ENCODE results near the gene RNF208.
A peak's percentile ranks its signal among the peaks of the same experiment; 100 is the strongest.
"Not testable (repeated sequence)": the region's sequence is repeated elsewhere in the genome, so short reads cannot be mapped to it uniquely, and the experiment has no call there.

RNF208 gene, protein sequence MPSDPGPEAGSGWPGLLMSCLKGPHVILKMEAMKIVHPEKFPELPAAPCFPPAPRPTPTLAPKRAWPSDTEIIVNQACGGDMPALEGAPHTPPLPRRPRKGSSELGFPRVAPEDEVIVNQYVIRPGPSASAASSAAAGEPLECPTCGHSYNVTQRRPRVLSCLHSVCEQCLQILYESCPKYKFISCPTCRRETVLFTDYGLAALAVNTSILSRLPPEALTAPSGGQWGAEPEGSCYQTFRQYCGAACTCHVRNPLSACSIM

DNA sequence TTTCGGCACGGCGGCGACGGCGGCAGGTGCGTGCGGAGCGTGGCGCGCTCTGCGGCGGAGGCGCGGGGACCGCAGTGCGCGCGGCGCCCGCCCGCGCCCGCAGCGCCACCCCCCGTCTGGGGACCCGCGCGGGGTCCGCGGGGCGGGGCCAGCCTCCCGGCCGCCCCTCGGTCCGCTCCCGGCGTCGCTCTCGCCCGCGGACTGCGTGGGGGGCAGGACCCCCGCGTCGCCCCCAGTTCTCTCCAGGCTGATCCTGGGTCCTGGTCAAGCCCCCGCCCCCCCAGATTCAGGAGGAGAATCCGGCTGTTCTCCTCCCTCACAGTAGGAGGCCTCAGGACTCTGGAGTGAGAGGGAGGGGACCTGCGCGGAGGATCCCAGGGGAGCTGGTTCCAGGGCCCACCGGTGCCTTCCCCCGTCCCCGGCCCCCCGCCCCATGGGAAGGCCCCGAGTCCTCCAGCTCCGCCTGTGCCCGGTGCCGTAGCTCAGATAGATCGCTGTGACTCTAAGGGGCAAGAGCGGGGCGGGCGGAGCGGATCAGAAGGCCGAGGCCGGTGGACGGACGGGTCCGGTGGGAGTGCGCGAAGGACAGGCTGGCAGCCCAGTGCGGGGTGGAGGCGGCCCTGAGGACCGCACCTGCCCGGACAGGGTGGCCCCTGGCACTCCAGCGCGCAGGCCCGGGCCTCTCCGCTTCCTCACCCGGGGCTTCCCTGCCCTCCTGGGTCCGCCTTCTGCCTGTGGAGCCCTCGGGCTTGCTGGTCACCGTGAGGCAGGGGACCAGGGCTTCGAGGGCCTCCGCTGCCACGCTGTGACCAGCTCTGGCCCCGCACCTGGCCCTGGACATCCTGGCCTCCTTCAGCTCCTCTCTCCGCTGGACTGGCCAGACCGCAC lies at the start of gene RNF208:
Gene RNF208, minus strand, starts transcription at position 51 of the 888 bp plus-strand sequence. CDS start 1,028 bp downstream, outside the sequence.
- peak in 2 of 10 donors; percentile 23 to 88 for DNase-seq
- intact Hi-C loops (cut with DNase I) = loop anchor here (2.0 kb wide), 1 partner anchor 34 kb away; the partner anchor contains the start of genes ANAPC2 and SSNA1

DNA sequence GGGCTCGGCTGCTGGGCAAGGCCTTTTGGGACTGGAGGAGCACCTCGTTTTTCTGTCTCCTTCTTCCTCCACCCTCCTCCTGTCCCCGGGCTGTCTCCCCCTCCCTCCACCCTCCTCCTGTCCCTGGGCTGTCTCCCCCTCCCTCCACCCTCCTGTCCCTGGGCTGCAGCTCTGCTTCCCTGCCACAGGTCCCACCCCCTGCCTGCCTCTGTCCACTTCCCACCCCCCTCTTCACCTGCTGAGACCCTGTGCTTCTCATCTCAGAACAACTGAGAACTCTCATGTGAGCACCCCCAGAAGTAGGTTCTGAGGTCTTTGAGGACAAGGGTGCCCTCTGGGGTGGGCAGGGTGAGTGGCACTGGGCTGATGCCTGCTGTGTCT lies 49.6 kb upstream of the RNF208 start:
- intact Hi-C loops (cut with DNase I) = no loop called here
- DNase-seq = no peak

DNA sequence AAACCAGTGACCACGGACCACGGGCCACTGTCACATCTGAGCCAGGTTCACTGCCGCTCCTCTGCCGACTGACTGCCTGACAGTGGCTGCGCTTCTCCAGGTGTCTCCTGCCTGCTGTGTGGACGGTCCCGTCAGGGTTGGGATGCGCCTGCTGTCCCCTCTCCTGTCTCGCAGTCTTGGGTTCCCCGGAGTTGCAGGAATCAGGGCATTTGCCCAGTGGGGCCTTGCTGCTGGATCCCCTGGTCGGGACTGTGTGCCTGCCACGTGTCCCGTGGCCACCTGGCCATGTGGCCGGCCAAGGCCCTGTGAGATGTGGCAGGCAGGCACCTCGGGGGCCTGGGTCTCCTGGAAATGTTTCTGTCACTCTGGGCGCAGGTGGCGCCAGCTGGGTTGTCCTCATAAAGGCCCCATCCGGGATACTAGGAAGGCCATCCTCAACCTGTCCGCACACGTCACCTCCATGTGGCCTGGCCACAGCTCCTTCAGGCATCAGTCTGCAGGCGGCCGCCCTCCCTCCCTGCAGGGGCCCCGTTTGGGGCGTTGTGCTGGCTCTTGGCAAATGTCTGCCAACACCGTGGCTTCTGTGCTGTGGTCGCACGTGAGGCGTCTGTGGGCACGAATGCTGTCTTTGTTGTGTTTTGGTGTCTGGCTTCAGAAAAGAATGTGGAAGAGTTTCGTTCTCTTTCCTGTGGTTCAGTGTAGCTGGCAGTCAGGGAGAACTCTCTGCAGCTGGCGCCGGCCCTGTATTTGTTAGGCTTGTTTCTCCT lies 49.1 kb upstream of the RNF208 start:
- peak in 1 of 10 donors; percentile 79 for DNase-seq
- intact Hi-C loops (cut with DNase I) = no loop called here

DNA sequence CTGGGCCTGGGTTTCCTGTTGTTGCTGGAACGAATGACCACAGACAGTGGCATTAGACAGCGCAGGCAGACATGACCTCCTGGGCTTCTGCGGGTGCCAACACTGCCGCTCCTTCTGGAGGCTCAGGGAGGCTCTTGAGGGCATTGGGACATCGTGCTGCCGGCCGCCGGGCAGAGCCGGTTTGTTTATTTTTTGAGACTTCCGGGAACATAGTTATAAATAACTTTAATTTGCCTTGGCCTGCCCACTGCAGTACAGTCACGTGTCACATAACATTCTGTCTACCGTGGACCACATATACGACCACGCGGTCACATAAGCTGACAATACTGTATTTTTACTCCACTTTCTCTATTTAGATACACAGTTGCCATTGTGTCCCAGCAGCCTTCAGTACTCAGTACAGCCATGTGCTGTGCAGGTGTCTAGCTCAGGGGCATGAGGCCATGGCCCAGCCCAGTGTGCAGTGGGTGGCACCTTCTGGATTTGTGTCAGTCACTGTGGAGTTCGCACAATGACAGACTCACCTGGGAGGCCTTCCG lies 47.3 kb upstream of the RNF208 start:
- DNase-seq = peak in 1 of 10 donors; percentile 72
- intact Hi-C loops (cut with DNase I) = no loop called here

DNA sequence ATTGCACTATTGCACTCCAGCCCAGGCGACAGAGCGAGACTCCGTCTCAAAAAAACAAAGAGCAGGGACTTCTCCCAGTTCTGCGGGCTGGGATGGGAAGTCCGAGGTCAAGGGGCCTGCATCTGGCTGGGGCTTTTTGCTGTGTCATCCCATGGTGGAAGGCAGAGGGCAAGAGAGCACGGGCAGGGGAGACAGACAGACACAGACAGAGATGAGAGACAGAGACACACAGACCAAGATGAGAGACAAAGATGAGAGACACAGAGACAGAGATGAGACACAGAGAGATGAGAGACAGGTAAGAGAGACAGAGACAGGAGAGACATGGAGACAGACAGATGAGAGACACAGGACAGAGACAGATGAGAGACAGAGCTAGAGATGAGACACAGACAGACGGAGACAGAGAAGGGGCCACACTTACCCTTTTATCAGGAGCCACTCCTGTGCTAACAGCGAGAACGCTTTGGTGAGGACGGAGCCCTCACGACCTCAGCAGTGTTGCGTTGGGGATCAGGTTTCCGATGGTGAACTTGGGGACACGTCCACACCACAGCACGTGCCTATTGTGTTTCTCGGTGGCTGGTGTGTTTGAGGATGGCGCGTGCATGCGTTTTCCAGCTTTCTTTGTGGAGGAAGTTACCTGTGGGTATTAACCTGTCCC lies 46.6 kb upstream of the RNF208 start:
- no peak for DNase-seq
- intact Hi-C loops (cut with DNase I) = no loop called here

DNA sequence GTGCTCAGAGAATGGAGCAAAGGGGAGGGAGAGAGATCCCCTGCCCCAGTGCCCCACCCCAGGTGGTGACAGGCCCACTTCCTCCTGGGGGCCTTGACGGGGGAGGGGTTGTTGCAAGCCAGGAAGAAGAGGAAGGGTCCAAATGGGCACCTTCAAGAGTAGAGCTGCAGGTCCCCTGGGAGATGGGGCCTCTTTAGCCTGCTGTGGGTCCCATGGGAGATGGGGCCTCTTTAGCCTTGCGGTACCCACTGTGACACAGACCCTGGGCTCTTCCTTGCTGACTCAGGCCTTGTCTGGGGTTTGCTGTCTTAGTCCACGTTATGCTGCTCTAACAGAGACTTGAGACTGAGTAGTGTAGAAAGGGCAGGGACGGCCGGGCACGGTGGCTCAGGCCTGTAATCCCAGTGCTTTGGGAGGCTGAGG lies 45.9 kb upstream of the RNF208 start:
- DNase-seq = no peak
- intact Hi-C loops (cut with DNase I) = no loop called here

DNA sequence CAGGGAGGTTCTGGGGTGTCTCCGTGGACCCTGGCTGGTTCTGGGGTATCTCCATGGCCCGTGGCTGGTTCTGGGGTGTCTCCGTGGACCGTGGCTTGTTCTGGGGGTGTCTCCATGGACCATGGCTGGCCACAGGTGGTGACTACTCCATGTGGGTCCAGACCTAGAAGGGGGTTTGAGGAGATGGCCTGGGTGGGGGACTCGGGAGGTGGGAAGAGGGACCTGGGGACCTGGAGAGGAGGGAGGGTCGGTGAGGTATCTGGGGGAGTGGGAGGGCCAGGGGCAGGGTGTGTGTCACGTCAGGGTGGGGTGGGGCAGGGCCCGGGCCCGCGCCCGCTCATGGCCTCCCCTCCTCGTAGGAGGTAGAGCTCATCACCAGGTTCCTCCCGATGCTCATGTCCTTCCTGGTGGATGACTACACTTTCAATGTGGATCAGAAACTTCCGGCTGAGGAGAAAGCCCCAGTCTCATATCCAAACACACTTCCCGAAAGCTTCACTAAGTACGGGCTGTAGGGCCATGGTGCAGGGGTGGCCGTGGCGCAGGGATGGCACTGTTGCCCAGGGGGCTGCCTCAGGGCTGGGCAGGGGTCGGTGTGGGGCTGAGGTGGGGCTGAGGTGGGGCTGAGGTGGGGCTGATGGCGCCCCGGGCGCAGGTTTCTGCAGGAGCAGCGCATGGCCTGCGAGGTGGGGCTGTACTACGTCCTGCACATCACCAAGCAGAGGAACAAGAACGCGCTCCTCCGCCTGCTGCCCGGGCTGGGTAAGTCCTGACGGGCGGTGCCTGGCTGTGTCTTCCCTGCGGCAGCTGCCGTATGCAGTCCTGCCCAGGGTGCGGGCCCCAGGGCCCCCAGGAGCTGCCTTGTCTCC lies 44.8 kb upstream of the RNF208 start:
- peak in 1 of 10 donors; percentile 68 for DNase-seq

DNA sequence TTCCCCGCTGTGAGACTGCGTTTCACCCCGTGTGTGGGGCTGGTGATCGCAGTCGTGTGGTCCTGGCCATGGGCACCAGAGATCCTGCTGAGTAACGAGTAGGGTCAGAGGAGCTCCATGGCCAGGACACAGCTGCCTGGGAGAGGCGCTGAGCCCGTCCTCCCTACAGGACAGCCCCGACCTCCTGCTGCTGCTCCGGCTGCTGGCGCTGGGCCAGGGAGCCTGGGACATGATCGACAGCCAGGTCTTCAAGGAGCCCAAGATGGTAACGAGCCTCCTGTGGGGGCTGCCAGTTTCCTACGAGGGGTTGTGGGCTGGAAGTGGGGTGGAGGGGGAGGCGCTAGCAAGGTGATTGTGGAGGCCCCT lies 44.1 kb upstream of the RNF208 start:
- DNase-seq = peak in 1 of 10 donors; percentile 85
- intact Hi-C loops (cut with DNase I) = no loop called here

More for the DNA sequence above, 44.8 kb upstream of the RNF208 start:
- intact Hi-C loops (cut with DNase I) = no loop called here

DNA sequence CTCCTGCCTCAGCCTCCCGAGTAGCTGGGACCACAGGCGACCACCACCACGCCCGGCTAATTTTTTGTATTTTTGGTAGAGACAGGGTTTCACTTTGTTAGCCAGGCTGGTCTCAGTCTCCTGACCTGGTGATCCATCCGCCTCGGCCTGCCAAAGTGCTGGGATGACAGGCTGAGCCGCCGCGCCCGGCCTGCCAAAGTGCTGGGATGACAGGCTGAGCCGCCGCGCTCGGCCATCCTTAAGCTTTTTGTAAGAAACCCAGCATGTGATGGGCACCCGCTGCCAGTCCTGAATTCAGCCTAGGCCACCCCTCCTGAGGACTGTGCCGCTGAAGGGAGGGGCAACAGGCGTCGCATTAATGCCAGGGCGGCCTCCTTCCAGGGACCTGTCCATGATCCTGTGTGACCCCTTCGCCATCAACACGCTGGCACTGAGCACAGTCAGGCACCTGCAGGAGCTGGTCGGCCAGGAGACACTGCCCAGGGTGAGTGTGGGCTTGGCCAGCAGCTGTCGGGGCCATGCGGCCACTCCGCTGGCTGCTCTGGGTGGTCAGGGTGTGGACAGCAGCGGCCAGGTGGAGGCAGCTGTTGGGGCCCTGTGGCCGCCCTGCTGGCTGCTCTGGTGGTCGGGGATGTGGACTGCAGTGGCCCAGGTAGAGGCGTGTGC lies 43.6 kb upstream of the RNF208 start:
- DNase-seq = peak in 1 of 10 donors; percentile 83
- intact Hi-C loops (cut with DNase I) = no loop called here

DNA sequence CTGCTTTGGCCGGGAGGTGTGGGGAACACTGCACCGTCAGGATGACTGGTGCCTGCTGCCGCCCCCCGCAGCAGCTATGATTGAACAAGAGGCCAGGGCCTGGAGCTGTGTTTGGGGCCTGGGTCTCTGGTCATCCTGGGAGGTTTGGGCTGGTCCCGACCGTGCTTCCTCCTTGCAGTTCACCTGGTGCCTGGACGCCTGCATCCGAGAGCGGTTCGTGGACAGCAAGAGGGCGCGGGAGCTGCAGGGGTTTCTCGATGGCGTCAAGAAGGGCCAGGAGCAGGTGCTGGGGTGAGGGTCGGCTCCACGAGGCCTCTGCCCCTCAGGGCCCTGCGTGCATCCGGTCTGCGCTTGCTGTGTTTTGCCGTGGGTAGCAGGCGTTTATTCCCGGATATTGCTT lies 42.0 kb upstream of the RNF208 start:
- intact Hi-C loops (cut with DNase I) = no loop called here
- DNase-seq = no peak

DNA sequence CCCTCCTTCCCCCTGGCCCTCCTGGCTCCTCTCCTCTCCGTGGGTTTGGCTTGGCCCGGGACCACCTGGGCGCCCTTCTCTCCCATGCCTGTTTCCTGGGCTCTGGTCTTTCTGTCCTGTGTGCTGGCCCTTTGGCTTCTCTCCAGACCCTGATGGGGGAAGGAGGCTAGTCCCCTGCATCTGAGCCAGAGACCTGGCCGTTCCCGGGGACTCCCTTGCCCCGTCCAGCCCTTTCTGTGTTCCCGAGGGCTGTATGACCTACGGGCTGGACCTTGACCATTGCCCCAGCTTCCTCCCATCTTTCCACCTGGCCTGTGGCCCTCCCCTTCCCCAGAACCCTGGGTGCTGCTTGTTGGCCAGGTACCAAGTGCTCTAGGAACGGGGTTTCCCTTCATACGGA lies 41.5 kb upstream of the RNF208 start:
- intact Hi-C loops (cut with DNase I) = no loop called here
- no peak for DNase-seq

DNA sequence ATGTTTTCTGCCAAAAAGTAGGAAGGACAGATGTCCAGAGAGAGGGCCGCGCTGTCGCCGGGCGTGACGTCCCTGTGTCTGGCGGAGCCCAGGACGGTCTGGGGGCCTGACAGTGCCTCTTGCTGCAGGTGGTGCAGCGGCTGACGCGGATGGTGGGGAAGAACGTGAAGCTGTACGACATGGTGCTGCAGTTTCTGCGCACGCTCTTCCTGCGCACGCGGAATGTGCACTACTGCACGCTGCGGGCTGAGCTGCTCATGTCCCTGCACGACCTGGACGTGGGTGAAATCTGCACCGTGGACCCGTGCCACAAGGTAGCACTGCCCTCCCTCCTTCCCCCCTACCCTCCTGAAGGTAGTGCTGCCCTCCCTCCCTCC lies 40.9 kb upstream of the RNF208 start:
- intact Hi-C loops (cut with DNase I) = no loop called here
- peak in 1 of 10 donors; percentile 68 for DNase-seq

DNA sequence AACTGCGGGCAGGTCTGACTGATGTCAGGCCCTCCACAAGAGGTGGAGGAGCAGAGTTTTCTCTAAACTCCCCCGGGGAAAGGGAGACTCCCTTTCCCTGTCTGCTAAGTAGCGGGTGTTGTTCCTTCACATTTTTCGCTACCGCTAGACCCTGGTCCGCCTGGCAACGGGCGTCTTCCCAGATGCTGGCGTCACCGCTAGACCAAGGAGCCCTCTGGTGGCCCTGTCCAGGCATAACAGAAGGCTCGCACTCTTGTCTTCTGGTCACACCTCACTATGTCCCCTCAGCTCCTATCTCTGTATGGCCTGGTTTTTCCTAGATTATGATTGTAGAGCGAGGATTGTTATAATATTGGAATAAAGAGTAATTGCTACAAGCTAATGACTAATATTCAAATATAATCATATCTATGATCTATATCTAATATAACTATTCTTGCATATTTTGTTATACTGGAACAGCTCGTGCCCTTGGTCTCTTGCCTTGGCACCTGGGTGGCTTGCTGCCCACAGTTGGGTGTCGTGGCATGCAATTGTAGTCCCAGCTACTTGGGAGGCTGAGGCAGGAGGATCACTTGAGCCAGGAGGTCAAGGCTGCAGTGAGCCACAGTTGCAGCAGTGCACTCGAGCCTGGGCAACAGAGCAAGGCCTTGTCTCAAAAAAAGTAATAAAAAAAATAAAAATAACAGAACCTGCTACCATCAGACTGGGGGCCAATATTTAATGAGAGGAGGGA lies 40.3 kb upstream of the RNF208 start:
- intact Hi-C loops (cut with DNase I) = not testable (repeated sequence)
- peak in 3 of 10 donors; percentile 44 to 86 (median 48) for DNase-seq

DNA sequence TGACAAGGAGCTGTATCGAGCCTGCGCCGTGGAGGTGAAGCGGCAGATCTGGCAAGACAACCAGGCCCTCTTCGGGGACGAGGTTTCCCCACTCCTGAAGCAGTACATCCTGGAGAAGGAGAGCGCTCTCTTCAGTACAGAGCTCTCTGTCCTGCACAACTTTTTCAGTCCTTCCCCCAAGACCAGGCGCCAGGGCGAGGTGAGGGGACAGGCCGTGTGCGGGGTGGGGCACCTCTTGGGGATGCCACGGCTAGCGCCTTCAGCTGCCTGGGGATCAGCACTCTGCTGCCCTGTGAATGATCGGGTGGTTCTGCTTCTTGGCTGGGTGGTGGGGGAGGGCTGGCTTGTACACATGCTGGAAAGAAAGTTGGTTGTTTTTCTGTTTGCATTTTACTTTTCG lies 34.8 kb upstream of the RNF208 start:
- no peak for DNase-seq
- intact Hi-C loops (cut with DNase I) = no loop called here

DNA sequence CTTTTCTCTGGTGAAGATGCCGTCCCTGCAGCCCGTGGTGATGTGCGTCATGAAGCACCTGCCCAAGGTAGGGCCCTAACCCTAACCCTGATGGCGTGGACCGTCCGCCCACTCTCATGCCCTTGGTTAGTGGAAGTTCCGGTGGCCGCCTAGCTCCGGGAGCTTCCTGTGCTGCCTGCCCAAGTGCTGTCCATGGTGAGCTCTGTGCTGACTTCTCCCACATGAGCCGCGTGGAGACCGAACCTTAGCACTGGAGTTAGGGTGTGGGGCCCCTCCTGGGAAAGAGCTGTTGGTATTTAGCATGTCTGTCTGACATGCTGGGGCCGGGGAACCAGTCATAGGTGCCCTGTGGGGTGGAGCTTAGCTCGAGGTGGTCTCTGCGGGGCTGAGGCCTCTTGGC lies 34.3 kb upstream of the RNF208 start:
- intact Hi-C loops (cut with DNase I) = no loop called here
- DNase-seq = no peak

DNA sequence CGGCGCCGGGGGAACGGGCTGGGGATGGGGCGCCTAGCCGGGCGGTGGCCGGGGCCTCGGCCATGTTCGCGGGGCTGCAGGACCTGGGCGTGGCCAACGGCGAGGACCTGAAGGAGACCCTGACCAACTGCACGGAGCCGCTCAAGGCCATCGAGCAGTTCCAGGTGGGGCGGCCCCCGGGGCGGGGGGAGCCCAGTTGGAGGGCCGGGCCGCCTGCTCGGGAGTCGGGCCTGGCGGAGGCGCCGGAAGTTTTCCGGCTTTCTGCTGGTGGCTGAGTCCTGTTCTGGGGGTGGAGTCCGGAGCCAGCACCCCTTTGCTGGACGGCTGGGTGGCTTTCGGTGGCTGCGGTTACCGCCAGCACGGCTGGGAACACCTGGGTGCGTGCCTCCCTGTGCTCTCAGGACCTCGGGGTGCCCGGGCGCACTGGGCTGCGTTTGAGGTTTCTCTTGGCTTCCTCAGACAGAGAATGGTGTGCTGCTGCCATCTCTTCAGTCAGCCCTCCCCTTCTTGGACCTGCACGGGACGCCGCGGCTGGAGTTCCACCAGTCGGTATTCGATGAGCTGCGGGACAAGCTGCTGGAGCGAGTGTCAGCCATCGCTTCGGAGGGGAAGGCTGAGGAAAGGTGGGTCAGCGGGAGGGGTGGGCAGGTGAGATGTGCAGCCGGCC lies 33.5 kb upstream of the RNF208 start:
- peak in 1 of 10 donors; percentile 87 for DNase-seq
- intact Hi-C loops (cut with DNase I) = loop anchor here (1.0 kb wide), 1 partner anchor 14 kb away; the partner anchor contains the start of gene TUBB4B

Measured in posterior cingulate gyrus (tissue), 11 donors.